OCI-LY1 (cell line): Measurements from ENCODE around the gene IGSF3.

Experiments
- H2AFZ ChIP-seq: fragments of 200-600 bp; sonication (generic), shearing (Covaris generic); 2 replicates; pipeline ENCODE4 v1.6.0; 2014; ENCODE audit warnings: antibody characterized with exemption, mild to moderate bottlenecking, low read length
- H3F3A ChIP-seq: fragments of 200-600 bp; sonication (generic), shearing (Covaris generic); 2 replicates; pipeline ENCODE4 v1.6.0; 2014; ENCODE audit warnings: mild to moderate bottlenecking, antibody characterized with exemption, low read length, moderate library complexity; ENCODE audit not compliant: insufficient read depth
- H3K27ac ChIP-seq: fragments of 200-600 bp; sonication (generic); 2 replicates; pipeline ENCODE4 v1.5.1; 2014; ENCODE audit warnings: low read length, mixed run types, mild to moderate bottlenecking, low read depth; ENCODE audit not compliant: poor library complexity, severe bottlenecking
- H3K27me3 ChIP-seq: fragments of 200-600 bp; sonication (generic); 2 replicates; pipeline ENCODE4 v1.6.0; 2014; ENCODE audit warnings: antibody characterized with exemption, mild to moderate bottlenecking, low read length, moderate library complexity; ENCODE audit not compliant: insufficient read depth
- H3K36me3 ChIP-seq: fragments of 200-600 bp; sonication (generic); 2 replicates; pipeline ENCODE4 v1.6.1; 2014; ENCODE audit warnings: mild to moderate bottlenecking, antibody characterized with exemption, low read length, moderate library complexity, mixed read lengths; ENCODE audit not compliant: insufficient read depth
- H3K4me1 ChIP-seq: fragments of 200-600 bp; sonication (generic); 2 replicates; pipeline ENCODE4 v1.5.1; 2014; ENCODE audit warnings: mild to moderate bottlenecking, low read length, moderate library complexity; ENCODE audit not compliant: insufficient read depth, severe bottlenecking
- H3K4me2 ChIP-seq: fragments of 200-600 bp; sonication (generic), shearing (Covaris generic); 2 replicates; pipeline ENCODE4 v1.6.1; 2014; ENCODE audit warnings: low read length
- H3K4me3 ChIP-seq: fragments of 200-600 bp; sonication (generic); 2 replicates; pipeline ENCODE4 v1.5.1; 2014; ENCODE audit warnings: low read length, low read depth, mild to moderate bottlenecking, mixed read lengths; ENCODE audit not compliant: poor library complexity, severe bottlenecking
- H3K79me2 ChIP-seq: fragments of 200-600 bp; shearing (Covaris generic); 2 replicates; pipeline ENCODE4 v1.6.1; 2016; ENCODE audit warnings: mixed run types, low read length, mixed read lengths; ENCODE audit not compliant: insufficient read depth
- H3K9ac ChIP-seq: fragments of 200-600 bp; sonication (generic), shearing (Covaris generic); 2 replicates; pipeline ENCODE4 v1.6.1; 2014; ENCODE audit warnings: mild to moderate bottlenecking, low read length, mixed read lengths
- H3K9me2 ChIP-seq: fragments of 200-600 bp; sonication (generic), shearing (Covaris generic); 2 replicates; pipeline ENCODE4 v1.6.1; 2014; ENCODE audit warnings: low read depth, mild to moderate bottlenecking, low read length, mixed read lengths
- H3K9me3 ChIP-seq: fragments of 200-600 bp; shearing (Covaris generic); 2 replicates; pipeline ENCODE4 v1.6.1; 2014; ENCODE audit warnings: low read length, mixed read lengths
- H4K20me1 ChIP-seq: fragments of 200-600 bp; sonication (generic), shearing (Covaris generic); 2 replicates; pipeline ENCODE4 v1.6.0; 2016; ENCODE audit warnings: mild to moderate bottlenecking, low read length; ENCODE audit not compliant: insufficient read depth
- EZH2 ChIP-seq: fragments of 200-600 bp; sonication (generic), shearing (Covaris generic); IDR thresholded peaks from 2 replicates; pipeline ENCODE4 v1.8.0; 2017; ENCODE audit warnings: borderline replicate concordance, mixed run types, mild to moderate bottlenecking, antibody characterized with exemption, low read length, moderate library complexity, mixed read lengths
- TF ChIP-seq, protein P1 (sequence below): fragments of 200-600 bp; sonication (generic), shearing (Covaris generic); IDR thresholded peaks from 2 replicates; pipeline ENCODE4 v1.5.1; 2017; ENCODE audit warnings: mild to moderate bottlenecking, antibody characterized with exemption, low read length, moderate library complexity, mixed read lengths

Gene IGSF3

DNA sequence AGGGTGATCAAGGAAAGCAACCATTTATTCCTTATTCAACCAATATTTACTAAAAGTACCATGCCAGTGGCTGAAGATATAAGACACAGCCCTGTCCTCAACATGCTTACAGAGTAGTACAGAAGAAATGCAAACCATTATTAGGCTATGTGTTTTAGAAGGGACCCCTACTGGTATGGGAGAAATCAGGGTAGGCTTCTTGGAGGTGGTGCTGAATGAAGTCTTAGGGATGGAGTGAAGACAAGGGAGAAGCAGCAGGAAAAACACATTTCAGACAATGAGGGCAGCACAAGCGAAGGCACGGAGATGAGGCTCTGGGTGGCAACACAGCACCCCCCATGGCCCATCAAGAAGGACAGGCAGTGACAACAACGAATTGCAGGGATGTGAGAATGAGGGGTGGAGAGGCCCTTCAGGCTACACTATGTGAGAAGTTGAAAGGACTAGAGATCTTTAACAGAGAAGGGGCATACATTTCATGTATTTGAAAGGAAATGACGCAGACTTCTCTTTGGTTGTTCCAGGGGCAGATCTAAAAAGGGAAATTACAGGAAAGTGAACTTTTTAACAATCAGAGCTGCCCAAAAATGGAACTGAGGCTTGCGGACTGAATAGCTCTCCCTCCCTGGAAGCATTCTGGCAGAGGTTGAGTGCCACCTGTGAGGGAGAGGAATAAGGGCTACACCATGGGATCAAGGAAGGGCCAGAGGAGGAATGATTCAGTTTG is 79.9 kb downstream of the IGSF3 start:
- H3K79me2 ChIP-seq: no peaks in the 10 kb centered on the region
- no peaks in the 10 kb centered on the region for H3K36me3 ChIP-seq
- no peak overlapping the region for H3K4me3 ChIP-seq
- no peaks in the 10 kb centered on the region for H3K9me3 ChIP-seq
- H4K20me1 ChIP-seq: no peaks in the 10 kb centered on the region
- no peaks in the 10 kb centered on the region for H3F3A ChIP-seq
- H3K9me2 ChIP-seq: no peaks in the 10 kb centered on the region
- H3K4me2 ChIP-seq: no peak overlapping the region
- H3K27ac ChIP-seq: no peak overlapping the region
- no peaks in the 10 kb centered on the region for H3K27me3 ChIP-seq
- no peaks in the 10 kb centered on the region for H3K4me1 ChIP-seq
- TF ChIP-seq EZH2: no peak
- TF ChIP-seq, protein P1, sequence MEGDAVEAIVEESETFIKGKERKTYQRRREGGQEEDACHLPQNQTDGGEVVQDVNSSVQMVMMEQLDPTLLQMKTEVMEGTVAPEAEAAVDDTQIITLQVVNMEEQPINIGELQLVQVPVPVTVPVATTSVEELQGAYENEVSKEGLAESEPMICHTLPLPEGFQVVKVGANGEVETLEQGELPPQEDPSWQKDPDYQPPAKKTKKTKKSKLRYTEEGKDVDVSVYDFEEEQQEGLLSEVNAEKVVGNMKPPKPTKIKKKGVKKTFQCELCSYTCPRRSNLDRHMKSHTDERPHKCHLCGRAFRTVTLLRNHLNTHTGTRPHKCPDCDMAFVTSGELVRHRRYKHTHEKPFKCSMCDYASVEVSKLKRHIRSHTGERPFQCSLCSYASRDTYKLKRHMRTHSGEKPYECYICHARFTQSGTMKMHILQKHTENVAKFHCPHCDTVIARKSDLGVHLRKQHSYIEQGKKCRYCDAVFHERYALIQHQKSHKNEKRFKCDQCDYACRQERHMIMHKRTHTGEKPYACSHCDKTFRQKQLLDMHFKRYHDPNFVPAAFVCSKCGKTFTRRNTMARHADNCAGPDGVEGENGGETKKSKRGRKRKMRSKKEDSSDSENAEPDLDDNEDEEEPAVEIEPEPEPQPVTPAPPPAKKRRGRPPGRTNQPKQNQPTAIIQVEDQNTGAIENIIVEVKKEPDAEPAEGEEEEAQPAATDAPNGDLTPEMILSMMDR: no peak
- no peak overlapping the region for H3K9ac ChIP-seq
- no peak overlapping the region for H2AFZ ChIP-seq

DNA sequence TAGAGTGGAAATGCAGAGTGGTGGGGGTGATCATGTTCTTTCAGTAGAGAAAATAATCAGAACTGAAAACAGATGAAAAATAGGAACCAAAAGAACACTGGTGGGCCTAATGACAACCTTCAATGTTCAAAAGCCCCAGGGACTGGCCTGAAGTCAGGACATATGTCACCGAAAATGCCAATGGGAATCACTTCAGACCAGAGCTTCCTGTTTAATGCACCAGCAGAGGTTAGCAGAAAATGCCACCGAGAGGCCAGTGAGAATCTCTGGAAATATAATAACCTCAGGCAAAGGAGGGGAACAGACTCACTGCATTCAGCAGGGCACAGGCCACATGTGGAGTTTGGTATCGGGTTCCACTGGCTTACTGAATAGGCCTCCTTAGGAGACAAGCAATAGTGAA is 80.8 kb downstream of the IGSF3 start:
- Histone ChIP-seq H3K79me2 (no peaks in the 10 kb centered on the region), H3F3A (no peaks in the 10 kb centered on the region), H3K4me1 (no peaks in the 10 kb centered on the region), H3K27ac (no peak overlapping the region), H3K9me2 (no peaks in the 10 kb centered on the region), H3K4me3 (no peak overlapping the region), H3K27me3 (no peaks in the 10 kb centered on the region), H2AFZ (no peak overlapping the region), H3K9me3 (no peaks in the 10 kb centered on the region), H3K4me2 (no peak overlapping the region), H3K9ac (no peak overlapping the region), H4K20me1 (no peaks in the 10 kb centered on the region), H3K36me3 (no peaks in the 10 kb centered on the region)
- TF ChIP-seq EZH2: no peak
- TF ChIP-seq, protein P1: no peak

DNA sequence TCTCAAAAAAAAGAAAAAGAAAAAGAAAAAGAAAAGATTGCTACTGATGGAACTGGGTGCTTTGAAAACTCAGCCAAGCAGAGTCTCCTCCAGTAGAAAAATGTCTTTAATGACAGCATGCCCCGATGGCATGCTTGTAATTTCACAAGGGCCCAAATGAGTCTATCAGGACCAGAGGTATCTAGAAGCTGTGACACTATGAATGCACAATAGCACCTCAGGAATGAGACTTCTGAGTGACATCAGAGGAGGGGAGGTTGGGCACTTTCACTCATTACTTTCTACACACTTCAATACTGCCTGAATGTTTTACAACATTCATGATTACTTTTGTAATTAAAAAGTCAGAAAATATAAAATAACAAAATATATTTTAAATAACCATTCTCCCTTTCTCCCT is 81.6 kb downstream of the IGSF3 start:
- Histone ChIP-seq H2AFZ (no peak overlapping the region), H3K4me1 (no peaks in the 10 kb centered on the region), H3K36me3 (no peaks in the 10 kb centered on the region)

More for the DNA sequence above, 81.6 kb downstream of the IGSF3 start:
- H3K9me2 ChIP-seq: no peaks in the 10 kb centered on the region
- no peaks in the 10 kb centered on the region for H4K20me1 ChIP-seq
- H3K9ac ChIP-seq: no peak overlapping the region
- H3K27ac ChIP-seq: no peak overlapping the region
- no peaks in the 10 kb centered on the region for H3K79me2 ChIP-seq
- no peaks in the 10 kb centered on the region for H3K9me3 ChIP-seq
- H3F3A ChIP-seq: no peaks in the 10 kb centered on the region
- no peak overlapping the region for H3K4me3 ChIP-seq
- no peaks in the 10 kb centered on the region for H3K27me3 ChIP-seq
- TF ChIP-seq, protein P1: no peak
- TF ChIP-seq EZH2: no peak
- H3K4me2 ChIP-seq: no peak overlapping the region
